Gastroesophageal sphincter (tissue), 4 donors: ENCODE data around the gene MAG. TPM values are rescaled to one million over a fixed set of nuclear protein-coding genes. Genes with fewer than 3 reads are reported as not detected.

Experiments
- ATAC-seq: fragments of 150-250 bp; one replicate; pipeline ENCODE4 v1.9.1; 2016; ENCODE audit warnings: mild to moderate bottlenecking, moderate library complexity
- H3K27ac ChIP-seq, 4 donors: fragments of 200-600 bp; sonication (generic) in 3 of 4; 1 replicate in 3 of 4; 2 replicates in 1 of 4; pipeline ENCODE4 v1.5.1; 2016 to 2019
- H3K27me3 ChIP-seq: fragments of 200-600 bp; sonication (generic); one replicate; pipeline ENCODE4 v1.5.1; 2019
- H3K36me3 ChIP-seq, 2 donors: fragments of 200-600 bp; sonication (generic); one replicate each; pipeline ENCODE4 v1.5.1; 2019; ENCODE audit warnings: control low read depth in 1 of 2
- H3K4me1 ChIP-seq, 3 donors: fragments of 200-600 bp; sonication (generic); 1 replicate in 2 of 3; 2 replicates in 1 of 3; pipeline ENCODE4 v1.5.1; 2016 to 2019; ENCODE audit warnings: control low read depth in 2 of 3
- H3K4me3 ChIP-seq, 2 donors: fragments of 200-600 bp; sonication (generic); one replicate each; pipeline ENCODE4 v1.5.1; 2019; ENCODE audit warnings: mild to moderate bottlenecking in 1 of 2, moderate library complexity in 1 of 2
- H3K9me3 ChIP-seq, 3 donors: fragments of 200-600 bp; sonication (generic); one replicate each; pipeline ENCODE4 v1.5.1; 2017 to 2019; ENCODE audit warnings: control low read depth in 2 of 3
- CTCF ChIP-seq, 4 experiments: fragments of 200-600 bp in 2 of 4; fragments of 450-650 bp in 2 of 4; sonication (generic) in 1 of 4; IDR thresholded peaks; one replicate each; pipeline ENCODE4 v1.5.1; 2017 to 2019; ENCODE audit warnings: antibody characterized with exemption in 4 of 4, mild to moderate bottlenecking in 2 of 4, moderate library complexity in 2 of 4
- EP300 ChIP-seq: sonication (generic); formaldehyde crosslinking; IDR thresholded peaks from one replicate; pipeline ENCODE4 v1.6.1; 2017; ENCODE audit warnings: antibody characterized with exemption, mild to moderate bottlenecking
- POLR2A ChIP-seq, 2 donors: fragments of 450-650 bp; IDR thresholded peaks; one replicate each; pipeline ENCODE4 v1.6.1; 2017; ENCODE audit warnings: antibody characterized with exemption in 2 of 2, mild to moderate bottlenecking in 2 of 2, moderate library complexity in 1 of 2
- POLR2AphosphoS5 ChIP-seq: sonication (generic); formaldehyde crosslinking; IDR thresholded peaks from one replicate; pipeline ENCODE4 v1.6.1; 2017; ENCODE audit warnings: antibody characterized with exemption
- WGBS, 2 donors: methylation state at CpG; one replicate each; pipeline ENCODE4 v1.1.5; 2018; ENCODE audit warnings: low coverage in 1 of 2; 5-methylcytosine and 5-hydroxymethylcytosine counted together
- total RNA-seq, 4 donors: library from RNA; depleted of rRNA; stranded (reverse); fragments of >200 nt; gene quantifications; one replicate each; pipeline ENCODE4 v1.1.0, GENCODE V29; 2016

The MAG gene
- total RNA-seq, 4 donors from 2014 or later = 0.40 TPM; not detected in 3

DNA sequence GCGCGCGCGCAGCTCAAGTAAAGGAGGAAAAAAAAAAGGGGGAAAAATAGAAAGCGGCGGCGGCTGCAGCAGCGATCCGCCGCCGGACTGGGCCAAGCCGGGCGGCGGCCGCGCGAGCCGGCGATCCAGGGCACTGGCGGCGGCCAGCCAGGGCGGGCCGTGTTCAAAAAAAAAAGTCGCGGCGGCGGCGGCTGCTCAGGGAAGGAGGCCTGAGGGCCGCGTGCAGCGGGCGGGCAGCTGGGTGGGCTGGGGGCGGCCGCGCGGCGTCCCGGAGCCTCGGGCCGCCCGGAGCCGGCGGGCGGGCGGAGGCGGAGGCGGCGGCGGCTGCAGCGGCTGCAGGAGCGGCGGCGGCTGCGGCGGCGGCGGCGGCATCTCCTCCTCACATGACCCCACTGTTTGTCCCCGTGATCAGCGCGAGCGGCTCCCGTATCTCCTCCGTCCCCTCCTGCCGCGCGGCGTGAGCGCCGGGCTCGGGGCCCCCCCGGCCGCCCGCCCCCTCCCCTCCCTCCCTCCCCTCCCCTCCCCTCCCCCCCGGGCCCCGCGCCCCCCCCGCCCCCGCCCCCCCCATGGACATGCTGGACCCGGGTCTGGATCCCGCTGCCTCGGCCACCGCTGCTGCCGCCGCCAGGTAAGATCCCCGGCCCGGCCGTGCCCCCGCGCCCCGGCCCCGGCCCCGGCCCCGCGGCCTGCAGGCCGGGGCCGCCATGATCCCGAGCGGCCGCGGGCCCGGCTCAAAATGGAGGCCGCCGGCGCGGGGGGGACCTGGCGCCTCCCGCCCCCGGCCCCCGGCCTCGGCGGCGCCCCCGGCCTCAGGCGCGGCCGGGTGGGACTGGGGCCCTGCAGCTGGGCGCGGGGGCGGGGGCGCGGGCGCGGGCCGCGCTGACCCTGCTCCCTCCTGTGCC lies 23.2 kb upstream of the MAG start, which contains the start of gene USF2:
Gene USF2, plus strand, starts transcription at position 427 of the 902 bp plus-strand sequence. Its CDS starts 140 bp downstream, at position 567.
- Histone ChIP-seq H3K27me3 (no peaks in the 10 kb centered on the region), H3K36me3 (peaks cover 0 to 39% of the 10 kb centered on the region in 2 donors), H3K27ac (peak within 1 kb of the TSS; percentile 84 to 96 (median 92)), H3K9me3 (no peaks in the 10 kb centered on the region), H3K4me3 (peak within 1 kb of the TSS; percentile 71 to 94), H3K4me1 (peaks cover 0 to 59% (median 35%) of the 10 kb centered on the region in 3 donors)
- TF ChIP-seq EP300 (no peak), POLR2A (IDR thresholded peaks at IDR 0.05) (peak in 1 of 2 donors; percentile 15)
- ATAC-seq = peak; percentile 31
- WGBS, 2 donors = no CpG with 5 or more reads among the region's 126 CpGs

GRCh38 chr19:35269438-35270117 lies 22.4 kb upstream of the MAG start:
- peak; percentile 70 for ATAC-seq
- Histone ChIP-seq H3K27ac (peak overlapping the region; percentile 84 to 96 (median 92)), H3K27me3 (no peaks in the 10 kb centered on the region), H3K4me3 (peak overlapping the region; percentile 71 to 87), H3K4me1 (peaks cover 0 to 55% (median 33%) of the 10 kb centered on the region in 3 donors), H3K9me3 (no peaks in the 10 kb centered on the region), H3K36me3 (peaks cover 0 to 47% of the 10 kb centered on the region in 2 donors)
- WGBS, 2 donors = no CpG with 5 or more reads among the region's 66 CpGs
- no peak for TF ChIP-seq POLR2AphosphoS5
- peak in 3 of 4 experiments; percentile 62 to 90 (median 77) for TF ChIP-seq CTCF (IDR thresholded peaks at IDR 0.05)
- no peak for TF ChIP-seq POLR2A (IDR thresholded peaks at IDR 0.05)

DNA sequence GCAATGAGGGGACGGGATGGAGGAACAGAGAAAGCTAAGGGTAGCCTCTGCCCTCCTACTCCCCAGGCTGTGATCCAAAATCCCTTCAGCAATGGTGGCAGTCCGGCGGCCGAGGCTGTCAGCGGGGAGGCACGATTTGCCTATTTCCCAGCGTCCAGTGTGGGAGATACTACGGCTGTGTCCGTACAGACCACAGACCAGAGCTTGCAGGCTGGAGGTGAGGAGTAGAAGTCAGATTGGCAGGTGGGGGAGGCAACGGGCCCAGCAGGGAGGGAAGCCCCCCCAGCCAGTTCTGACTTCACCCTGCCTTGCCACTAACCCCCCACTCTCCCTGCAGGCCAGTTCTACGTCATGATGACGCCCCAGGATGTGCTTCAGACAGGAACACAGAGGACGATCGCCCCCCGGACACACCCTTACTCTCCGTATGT lies 21.6 kb upstream of the MAG start:
- peak overlapping the region in 1 of 4 donors; percentile 93 for H3K27ac ChIP-seq

DNA sequence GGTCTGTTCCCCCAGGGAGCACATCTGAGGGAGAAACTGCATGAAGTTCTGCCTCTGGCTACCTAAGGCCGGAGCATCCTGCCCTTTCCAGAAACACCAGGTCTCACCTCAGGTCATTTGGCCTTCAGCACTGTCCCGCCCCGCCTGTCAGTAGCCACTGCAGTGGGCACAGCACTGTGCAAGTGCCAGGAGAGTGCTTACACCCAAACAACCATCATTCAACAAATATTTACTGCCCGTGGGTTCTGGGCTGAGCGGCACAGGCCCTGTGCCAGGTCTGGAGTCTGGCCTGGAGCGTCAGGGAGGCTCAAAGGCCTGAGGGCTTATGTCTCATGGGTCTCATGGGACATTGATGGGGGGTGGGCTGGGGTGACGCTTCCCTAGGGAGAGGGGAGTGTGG lies 20.4 kb upstream of the MAG start:
- TF ChIP-seq POLR2A (IDR thresholded peaks at IDR 0.05) = no peak
- no peak for TF ChIP-seq POLR2AphosphoS5
- TF ChIP-seq CTCF (IDR thresholded peaks at IDR 0.05) = no peak
- no peak for TF ChIP-seq EP300
- Histone ChIP-seq H3K9me3 (no peaks in the 10 kb centered on the region), H3K4me3 (no peak overlapping the region), H3K27me3 (no peaks in the 10 kb centered on the region), H3K36me3 (peaks cover 0 to 66% of the 10 kb centered on the region in 2 donors), H3K27ac (no peak overlapping the region), H3K4me1 (peaks cover 0 to 36% (median 16%) of the 10 kb centered on the region in 3 donors)
- no peak for ATAC-seq
- no CpG with 5 or more reads among the region's 7 CpGs for WGBS, 2 donors

More for the DNA sequence above, 21.6 kb upstream of the MAG start:
- ATAC-seq = no peak
- WGBS, 2 donors = 78 to 80% methylated on average over 1 to 7 of the region's 16 CpGs
- Histone ChIP-seq H3K36me3 (peaks cover 0 to 55% of the 10 kb centered on the region in 2 donors), H3K9me3 (no peaks in the 10 kb centered on the region), H3K4me3 (peak overlapping the region in 1 of 2 donors; percentile 71), H3K4me1 (peaks cover 0 to 47% (median 25%) of the 10 kb centered on the region in 3 donors), H3K27me3 (no peaks in the 10 kb centered on the region)
- no peak for TF ChIP-seq POLR2A (IDR thresholded peaks at IDR 0.05)
- no peak for TF ChIP-seq EP300
- no peak for TF ChIP-seq CTCF (IDR thresholded peaks at IDR 0.05)
- no peak for TF ChIP-seq POLR2AphosphoS5

GRCh38 chr19:35272122-35272719 lies 19.7 kb upstream of the MAG start:
- H3K9me3 ChIP-seq = no peaks in the 10 kb centered on the region
- TF ChIP-seq CTCF (IDR thresholded peaks at IDR 0.05) = no peak
- TF ChIP-seq EP300 = no peak
- TF ChIP-seq POLR2AphosphoS5 = no peak
- no peak for TF ChIP-seq POLR2A (IDR thresholded peaks at IDR 0.05)

More at GRCh38 chr19:35272122-35272719, 19.7 kb upstream of the MAG start:
- ATAC-seq = no peak
- H3K4me1 ChIP-seq = peaks cover 0 to 29% (median 11%) of the 10 kb centered on the region in 3 donors
- no peaks in the 10 kb centered on the region for H3K27me3 ChIP-seq
- no peak overlapping the region for H3K27ac ChIP-seq
- no peak overlapping the region for H3K4me3 ChIP-seq
- H3K36me3 ChIP-seq = peaks cover 0 to 73% of the 10 kb centered on the region in 2 donors
- 81 to 86% methylated on average over 7 to 9 of the region's 16 CpGs for WGBS, 2 donors
